Smooth muscle cell (in vitro differentiated cells): ENCODE measurements around the gene CTNS. TPM values are rescaled to one million over a fixed set of nuclear protein-coding genes. Genes with fewer than 3 reads are reported as not detected.
A peak's percentile ranks its signal among the peaks of the same experiment; 100 is the strongest.

Experiments
- DNase-seq: peaks from one replicate; lab custom pipeline; 2025; ENCODE audit not compliant: unreplicated experiment; lab: John Stamatoyannopoulos, UW
- H2AFZ ChIP-seq: fragments of 200-600 bp; sonication (generic); 2 replicates; pipeline ENCODE4 v1.6.0; 2016; ENCODE audit warnings: antibody characterized with exemption, low read depth, mild to moderate bottlenecking
- H3F3A ChIP-seq: fragments of 200-600 bp; sonication (generic); 2 replicates; pipeline ENCODE4 v1.6.0; 2017; ENCODE audit warnings: antibody characterized with exemption, low read depth
- H3K27ac ChIP-seq: fragments of 200-600 bp; sonication (generic); 2 replicates; pipeline ENCODE4 v1.5.1; 2016; ENCODE audit warnings: low read depth, mild to moderate bottlenecking
- H3K27me3 ChIP-seq: fragments of 200-600 bp; sonication (generic); 2 replicates; pipeline ENCODE4 v1.6.1; 2016; ENCODE audit warnings: low read depth, mild to moderate bottlenecking
- H3K36me3 ChIP-seq: fragments of 200-600 bp; sonication (generic); 2 replicates; pipeline ENCODE4 v1.5.1; 2016; ENCODE audit warnings: low read depth
- H3K4me1 ChIP-seq: fragments of 200-600 bp; sonication (generic); 2 replicates; pipeline ENCODE4 v1.5.1; 2016; ENCODE audit warnings: low read depth
- H3K4me2 ChIP-seq: fragments of 200-600 bp; sonication (generic); 2 replicates; pipeline ENCODE4 v1.6.0; 2016; ENCODE audit warnings: mild to moderate bottlenecking
- H3K4me3 ChIP-seq: fragments of 200-600 bp; sonication (generic); 2 replicates; pipeline ENCODE4 v1.5.1; 2016; ENCODE audit warnings: mild to moderate bottlenecking
- H3K79me2 ChIP-seq: fragments of 200-600 bp; sonication (generic); 2 replicates; pipeline ENCODE4 v1.6.0; 2016; ENCODE audit warnings: low read depth, mild to moderate bottlenecking
- H3K9ac ChIP-seq: fragments of 200-600 bp; sonication (generic); 2 replicates; pipeline ENCODE4 v1.6.0; 2016; ENCODE audit warnings: low read depth
- H3K9me3 ChIP-seq: fragments of 200-600 bp; sonication (generic); replicated peaks from 2 replicates; pipeline ENCODE4 v1.5.1; 2016; ENCODE audit warnings: low read depth
- H4K20me1 ChIP-seq: fragments of 200-600 bp; sonication (generic); 2 replicates; pipeline ENCODE4 v1.6.0; 2016; ENCODE audit warnings: low read depth
- CTCF ChIP-seq: fragments of 200-600 bp; sonication (generic); IDR thresholded peaks from 2 replicates; pipeline ENCODE4 v1.5.1; 2017; ENCODE audit warnings: borderline replicate concordance, mild to moderate bottlenecking, antibody characterized with exemption; ENCODE audit not compliant: insufficient read depth, poor library complexity, severe bottlenecking
- WGBS: methylation state at CpG from one replicate; pipeline ENCODE4 v1.1.7; 2016; ENCODE audit warnings: low lambda C conversion rate; 5-methylcytosine and 5-hydroxymethylcytosine counted together
- polyA plus RNA-seq: library from polyadenylated mRNA; unstranded; fragments of >200 nt; fragmentation: Nextera tagmentation; extraction: Ambion mirVana; gene quantifications from 2 replicates; pipeline ENCODE4 v1.2.1, GENCODE V29; 2016
- total RNA-seq: library from RNA; depleted of rRNA; stranded (reverse); fragments of >200 nt; gene quantifications from 2 replicates; pipeline ENCODE4 v1.2.3, GENCODE V29; 2014

CTNS gene
- total and polyA plus RNA-seq, 2 experiments from 2014 or later: 13.7 to 24.9 TPM

- no peaks in the 10 kb centered on the region for H3K9me3 ChIP-seq
- H3K27me3 ChIP-seq: no peaks in the 10 kb centered on the region
- no peak for DNase-seq
- no peak overlapping the region for H3K27ac ChIP-seq
- H3K36me3 ChIP-seq: no peaks in the 10 kb centered on the region
- no peaks in the 10 kb centered on the region for H3F3A ChIP-seq
- H4K20me1 ChIP-seq: no peaks in the 10 kb centered on the region
- no peak overlapping the region for H3K4me2 ChIP-seq
- no peaks in the 10 kb centered on the region for H3K79me2 ChIP-seq
- no peaks in the 10 kb centered on the region for H3K4me1 ChIP-seq
- TF ChIP-seq CTCF: no peak
- no peak overlapping the region for H3K9ac ChIP-seq
- 95% methylated on average over 12 of the region's 12 CpGs for WGBS
- no peak overlapping the region for H2AFZ ChIP-seq
- H3K4me3 ChIP-seq: no peak overlapping the region
Observed at GRCh38 chr17:3682033-3682432, 45.5 kb downstream of the CTNS start.

GRCh38 chr17:3683054-3683511 is 46.5 kb downstream of the CTNS start:
- Histone ChIP-seq H3K4me2 (no peak overlapping the region), H3K4me1 (no peaks in the 10 kb centered on the region), H3K27ac (no peak overlapping the region), H3F3A (no peaks in the 10 kb centered on the region), H3K36me3 (no peaks in the 10 kb centered on the region), H3K9me3 (no peaks in the 10 kb centered on the region), H3K79me2 (no peaks in the 10 kb centered on the region), H3K9ac (no peak overlapping the region), H3K4me3 (no peak overlapping the region), H2AFZ (no peak overlapping the region), H3K27me3 (no peaks in the 10 kb centered on the region), H4K20me1 (no peaks in the 10 kb centered on the region)
- peak; percentile 89 for TF ChIP-seq CTCF
- DNase-seq: no peak
- WGBS: 40% methylated on average over 10 of the region's 10 CpGs

- H3K79me2 ChIP-seq: no peaks in the 10 kb centered on the region
- no peak overlapping the region for H3K9ac ChIP-seq
- H3K4me3 ChIP-seq: no peak overlapping the region
- H2AFZ ChIP-seq: no peak overlapping the region
- no peaks in the 10 kb centered on the region for H3K9me3 ChIP-seq
- no peak for TF ChIP-seq CTCF
- H3F3A ChIP-seq: no peaks in the 10 kb centered on the region
- no peak overlapping the region for H3K27ac ChIP-seq
- no peak overlapping the region for H3K4me2 ChIP-seq
- no peak for DNase-seq
- H3K36me3 ChIP-seq: no peaks in the 10 kb centered on the region
- 76% methylated on average over 12 of the region's 13 CpGs for WGBS
- H3K4me1 ChIP-seq: no peaks in the 10 kb centered on the region
- no peaks in the 10 kb centered on the region for H4K20me1 ChIP-seq
- H3K27me3 ChIP-seq: no peaks in the 10 kb centered on the region
Observed at GRCh38 chr17:3685174-3685573, 48.6 kb downstream of the CTNS start.

GRCh38 chr17:3688027-3688553 is 51.5 kb downstream of the CTNS start:
- H3K4me1 ChIP-seq: no peaks in the 10 kb centered on the region
- no peak for DNase-seq
- no peaks in the 10 kb centered on the region for H3F3A ChIP-seq
- no peak overlapping the region for H3K27ac ChIP-seq
- no peaks in the 10 kb centered on the region for H3K36me3 ChIP-seq
- H3K4me2 ChIP-seq: no peak overlapping the region
- H2AFZ ChIP-seq: no peak overlapping the region
- H3K4me3 ChIP-seq: no peak overlapping the region
- H3K9ac ChIP-seq: no peak overlapping the region
- peaks cover 4% of the 10 kb centered on the region for H3K27me3 ChIP-seq
- no peak for TF ChIP-seq CTCF
- 72% methylated on average over 17 of the region's 19 CpGs for WGBS
- H3K9me3 ChIP-seq: no peaks in the 10 kb centered on the region
- no peaks in the 10 kb centered on the region for H4K20me1 ChIP-seq
- H3K79me2 ChIP-seq: no peaks in the 10 kb centered on the region
